H9 (cell line): ENCODE results near the gene PMEPA1. TPM values are rescaled to one million over a fixed set of nuclear protein-coding genes. Genes with fewer than 3 reads are reported as not detected.

Experiments used
- DNase-seq: peaks from one replicate; pipeline ENCODE4 v3.0.0-alpha.2; 2017
- H2AFZ ChIP-seq: one replicate; pipeline ENCODE4 v1.6.1; 2013; ENCODE audit warnings: mild to moderate bottlenecking, low read length, control low read depth, moderate library complexity
- H2AK5ac ChIP-seq: 2 replicates; pipeline ENCODE4 v1.6.1; 2013; ENCODE audit warnings: low read length, control low read depth, mixed read lengths; ENCODE audit not compliant: insufficient read length
- H2BK120ac ChIP-seq: one replicate; pipeline ENCODE4 v1.6.1; 2013; ENCODE audit warnings: low read depth, mild to moderate bottlenecking, low read length, control low read depth, inconsistent platforms; ENCODE audit not compliant: poor library complexity, severe bottlenecking
- H2BK12ac ChIP-seq: 2 replicates; pipeline ENCODE4 v1.6.1; 2013; ENCODE audit warnings: low read length, control low read depth, mixed read lengths, low read depth; ENCODE audit not compliant: insufficient read length
- H2BK15ac ChIP-seq: 2 replicates; pipeline ENCODE4 v1.6.1; 2013; ENCODE audit warnings: low read depth, low read length, control low read depth
- H2BK20ac ChIP-seq: one replicate; pipeline ENCODE4 v1.6.1; 2013; ENCODE audit warnings: low read depth, mild to moderate bottlenecking, low read length, control low read depth, inconsistent platforms; ENCODE audit not compliant: poor library complexity, severe bottlenecking
- H2BK5ac ChIP-seq: 2 replicates; pipeline ENCODE4 v1.6.1; 2013; ENCODE audit warnings: low read length, control low read depth, mixed read lengths; ENCODE audit not compliant: insufficient read length
- H3K14ac ChIP-seq: 2 replicates; pipeline ENCODE4 v1.6.1; 2013; ENCODE audit warnings: low read length, control low read depth; ENCODE audit not compliant: insufficient read depth
- H3K18ac ChIP-seq: 2 replicates; pipeline ENCODE4 v1.6.1; 2013; ENCODE audit warnings: low read depth, mild to moderate bottlenecking, mixed read lengths, low read length, control low read depth; ENCODE audit not compliant: insufficient read length
- H3K23ac ChIP-seq: 2 replicates; pipeline ENCODE4 v1.6.1; 2013; ENCODE audit warnings: low read length, control low read depth, mixed read lengths, low read depth; ENCODE audit not compliant: insufficient read length
- H3K23me2 ChIP-seq: 2 replicates; pipeline ENCODE4 v1.6.1; 2013; ENCODE audit warnings: low read depth, mild to moderate bottlenecking, mixed read lengths, low read length, control low read depth; ENCODE audit not compliant: insufficient read length, poor library complexity, severe bottlenecking
- H3K27ac ChIP-seq: 2 replicates; pipeline ENCODE4 v1.5.1; 2013; ENCODE audit warnings: low read length, control low read depth, mixed read lengths, low read depth; ENCODE audit not compliant: insufficient read length
- H3K27me3 ChIP-seq: 2 replicates; pipeline ENCODE4 v1.6.1; 2013; ENCODE audit warnings: low read length, control low read depth, inconsistent platforms; ENCODE audit not compliant: insufficient read depth
- H3K4ac ChIP-seq: 2 replicates; pipeline ENCODE4 v1.6.1; 2013; ENCODE audit warnings: low read depth, mild to moderate bottlenecking, control low read depth, inconsistent platforms, low read length, moderate library complexity
- H3K4me1 ChIP-seq: 2 replicates; pipeline ENCODE4 v1.6.1; 2013; ENCODE audit warnings: low read length, control low read depth, inconsistent platforms; ENCODE audit not compliant: insufficient read depth
- H3K4me2 ChIP-seq: 2 replicates; pipeline ENCODE4 v1.6.1; 2013; ENCODE audit warnings: low read length, control low read depth, mixed read lengths; ENCODE audit not compliant: insufficient read length, insufficient read depth
- H3K56ac ChIP-seq: 2 replicates; pipeline ENCODE4 v1.6.1; 2013; ENCODE audit warnings: low read depth, mild to moderate bottlenecking, mixed read lengths, low read length, control low read depth; ENCODE audit not compliant: insufficient read length
- H3K79me1 ChIP-seq: 2 replicates; pipeline ENCODE4 v1.6.1; 2013; ENCODE audit warnings: low read depth, mild to moderate bottlenecking, moderate library complexity, low read length, control low read depth, inconsistent platforms; ENCODE audit not compliant: insufficient read depth, poor library complexity, severe bottlenecking
- H3K79me2 ChIP-seq: 2 replicates; pipeline ENCODE4 v1.6.1; 2013; ENCODE audit warnings: low read length, control low read depth, inconsistent platforms; ENCODE audit not compliant: insufficient read depth
- H3K9ac ChIP-seq: 2 replicates; pipeline ENCODE4 v1.6.1; 2013; ENCODE audit warnings: low read length, control low read depth, mixed read lengths; ENCODE audit not compliant: insufficient read length; ENCODE audit errors: extremely low read depth
- H3K9me3 ChIP-seq: one replicate; pipeline ENCODE4 v1.6.1; 2013; ENCODE audit warnings: low read depth, low read length, inconsistent platforms; ENCODE audit not compliant: control insufficient read depth
- H3T11ph ChIP-seq: one replicate; pipeline ENCODE4 v1.6.1; 2013; ENCODE audit warnings: mild to moderate bottlenecking, low read length, control low read depth, inconsistent platforms
- H4K20me1 ChIP-seq: one replicate; pipeline ENCODE4 v1.6.1; 2013; ENCODE audit not compliant: control insufficient read depth, insufficient read length, insufficient read depth
- H4K5ac ChIP-seq: 2 replicates; pipeline ENCODE4 v1.6.1; 2013; ENCODE audit warnings: low read depth, mild to moderate bottlenecking, mixed read lengths, low read length, control low read depth; ENCODE audit not compliant: insufficient read length
- H4K8ac ChIP-seq: replicated peaks from 2 replicates; pipeline ENCODE4 v1.6.1; 2013; ENCODE audit warnings: low read length, control low read depth, mixed read lengths, low read depth; ENCODE audit not compliant: insufficient read length
- H4K91ac ChIP-seq: 2 replicates; pipeline ENCODE4 v1.6.1; 2013; ENCODE audit warnings: low read depth, mild to moderate bottlenecking, moderate library complexity, mixed read lengths, low read length, control low read depth; ENCODE audit not compliant: insufficient read length
- H3K27ac Mint-ChIP-seq, 3 experiments: 2 replicates in 2 of 3; 3 replicates in 1 of 3; pipeline ENCODE4 v1.8.0; 2020 to 2021; ENCODE audit warnings: mixed read lengths in 3 of 3, mild to moderate bottlenecking in 1 of 3, moderate library complexity in 1 of 3
- H3K27me3 Mint-ChIP-seq: 2 replicates; pipeline ENCODE4 v1.8.0; 2021; ENCODE audit warnings: low read depth, mild to moderate bottlenecking, moderate library complexity, mixed read lengths
- H3K36me3 Mint-ChIP-seq, 3 experiments: 2 replicates in 2 of 3; 3 replicates in 1 of 3; pipeline ENCODE4 v1.8.0; 2020 to 2021; ENCODE audit warnings: low read depth in 3 of 3, mixed read lengths in 3 of 3; ENCODE audit not compliant: insufficient read depth in 1 of 3
- H3K4me1 Mint-ChIP-seq, 2 experiments: 2 replicates each; pipeline ENCODE4 v1.8.0; 2020; ENCODE audit warnings: mixed read lengths in 2 of 2
- H3K4me3 Mint-ChIP-seq, 2 experiments: 2 replicates in 1 of 2; 3 replicates in 1 of 2; pipeline ENCODE4 v1.8.0; 2020 to 2021; ENCODE audit warnings: mild to moderate bottlenecking in 2 of 2, mixed read lengths in 2 of 2, moderate library complexity in 1 of 2
- H3K9me3 Mint-ChIP-seq, 2 experiments: 2 replicates in 1 of 2; 3 replicates in 1 of 2; pipeline ENCODE4 v1.8.0; 2020; ENCODE audit warnings: mild to moderate bottlenecking in 2 of 2, mixed read lengths in 2 of 2, moderate library complexity in 1 of 2
- CTCF ChIP-seq: fragments of 200-600 bp; sonication (generic); conservative IDR thresholded peaks from 3 replicates; pipeline ENCODE4 v1.8.0; 2021; ENCODE audit warnings: antibody characterized with exemption, mild to moderate bottlenecking
- WGBS: extraction: QIAGEN DNeasy Blood & Tissue Kit; methylation state at CpG from one replicate; pipeline ENCODE4 v1.1.7; 2013; ENCODE audit warnings: missing lambda C conversion rate, low lambda C conversion rate, mixed read lengths; ENCODE audit not compliant: insufficient read length; ENCODE audit errors: extremely low coverage; 5-methylcytosine and 5-hydroxymethylcytosine counted together
- total RNA-seq: library from RNA; stranded (reverse); gene quantifications from 2 replicates; pipeline ENCODE4 v1.2.1, GENCODE V29; 2021

PMEPA1 gene
- total RNA-seq, 1 experiment from 2014 or later: 34.6 TPM

GRCh38 chr20:57647933-57648785 is 61.7 kb downstream of the PMEPA1 start:
- Histone ChIP-seq H3T11ph (no peak overlapping the region), H3K4me1 (0 out of 2 replicates have a peak, but pooled peaks cover 3% of the 10 kb centered on the region), H4K20me1 (no peaks in the 10 kb centered on the region), H2BK12ac (no peak overlapping the region), H2BK5ac (no peak overlapping the region), H3K18ac (no peak overlapping the region), H2BK20ac (no peak overlapping the region), H3K4me2 (no peak overlapping the region), H2BK15ac (no peak overlapping the region), H3K14ac (no peak overlapping the region), H3K56ac (no peak overlapping the region), H3K9me3 (peaks cover 8% of the 10 kb centered on the region), H4K91ac (no peak overlapping the region), H3K27ac (no peak overlapping the region), H3K9ac (no peak overlapping the region), H3K79me2 (no peaks in the 10 kb centered on the region), H2AFZ (no peak overlapping the region), H3K23ac (no peak overlapping the region), H4K8ac (no peak overlapping the region), H4K5ac (no peak overlapping the region), H3K23me2 (no peaks in the 10 kb centered on the region), H2BK120ac (no peak overlapping the region), H3K27me3 (no peaks in the 10 kb centered on the region), H3K4ac (no peak overlapping the region), H3K79me1 (no peaks in the 10 kb centered on the region), H2AK5ac (no peak overlapping the region)
- Mint-ChIP-seq H3K9me3 (peaks cover 26 to 29% of the 10 kb centered on the region in 2 experiments), H3K27me3 (peaks cover 3% of the 10 kb centered on the region), H3K27ac (peak overlapping the region; percentile 1 to 79 (median 25); a peak in 5 of 7 replicates), H3K36me3 (peaks cover 24 to 49% (median 33%) of the 10 kb centered on the region in 3 experiments), H3K4me1 (peaks cover 6 to 11% of the 10 kb centered on the region in 2 experiments), H3K4me3 (no peak overlapping the region; a peak in 1 of 5 replicates)
- no peak for DNase-seq
- no CpG with 5 or more reads among the region's 23 CpGs for WGBS
- TF ChIP-seq CTCF: no peak
